Measurements from ENCODE around the gene SCAF8. TPM values are rescaled to one million over a fixed set of nuclear protein-coding genes. Genes with fewer than 3 reads are reported as not detected.

The SCAF8 gene
- total RNA-seq, 1 donor from 2014 or later = 46.1 TPM

DNA sequence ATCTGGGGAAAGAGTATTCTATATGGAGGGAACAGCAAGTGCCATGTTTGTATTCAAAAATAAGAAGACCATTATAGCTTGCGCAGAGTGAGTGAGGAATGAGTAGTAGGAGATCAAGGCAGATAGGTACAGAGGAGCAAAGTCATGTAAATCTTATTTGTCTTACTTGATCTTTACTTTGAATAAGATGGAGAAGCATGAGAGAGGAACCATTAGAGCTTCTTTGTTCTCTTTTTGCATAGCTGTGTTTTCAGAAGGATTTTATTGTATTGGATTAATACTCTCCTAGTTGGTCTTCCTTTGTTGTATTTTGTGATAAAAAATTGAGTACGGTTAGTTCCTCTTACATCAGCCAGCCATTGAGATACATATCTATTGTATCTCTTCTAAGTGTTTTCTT, 88.4 kb downstream of the SCAF8 start:
- H3K36me3 Mint-ChIP-seq (ENCODE audit: unreplicated experiment) = peaks cover 55% of the 10 kb centered on the region
- H3K4me1 Mint-ChIP-seq (ENCODE audit: unreplicated experiment) = peaks cover 16% of the 10 kb centered on the region
- H3K27me3 Mint-ChIP-seq (ENCODE audit: unreplicated experiment) = no peaks in the 10 kb centered on the region
- H3K27ac Mint-ChIP-seq (ENCODE audit: unreplicated experiment) = peak overlapping the region; percentile 8
- no peak overlapping the region for H3K4me3 Mint-ChIP-seq (ENCODE audit: unreplicated experiment)
- no peaks in the 10 kb centered on the region for H3K9me3 Mint-ChIP-seq (ENCODE audit: unreplicated experiment)
- no peak for DNase-seq (ENCODE audit: extremely low spot score, unreplicated experiment)
- TF ChIP-seq, protein P1, sequence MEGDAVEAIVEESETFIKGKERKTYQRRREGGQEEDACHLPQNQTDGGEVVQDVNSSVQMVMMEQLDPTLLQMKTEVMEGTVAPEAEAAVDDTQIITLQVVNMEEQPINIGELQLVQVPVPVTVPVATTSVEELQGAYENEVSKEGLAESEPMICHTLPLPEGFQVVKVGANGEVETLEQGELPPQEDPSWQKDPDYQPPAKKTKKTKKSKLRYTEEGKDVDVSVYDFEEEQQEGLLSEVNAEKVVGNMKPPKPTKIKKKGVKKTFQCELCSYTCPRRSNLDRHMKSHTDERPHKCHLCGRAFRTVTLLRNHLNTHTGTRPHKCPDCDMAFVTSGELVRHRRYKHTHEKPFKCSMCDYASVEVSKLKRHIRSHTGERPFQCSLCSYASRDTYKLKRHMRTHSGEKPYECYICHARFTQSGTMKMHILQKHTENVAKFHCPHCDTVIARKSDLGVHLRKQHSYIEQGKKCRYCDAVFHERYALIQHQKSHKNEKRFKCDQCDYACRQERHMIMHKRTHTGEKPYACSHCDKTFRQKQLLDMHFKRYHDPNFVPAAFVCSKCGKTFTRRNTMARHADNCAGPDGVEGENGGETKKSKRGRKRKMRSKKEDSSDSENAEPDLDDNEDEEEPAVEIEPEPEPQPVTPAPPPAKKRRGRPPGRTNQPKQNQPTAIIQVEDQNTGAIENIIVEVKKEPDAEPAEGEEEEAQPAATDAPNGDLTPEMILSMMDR (IDR thresholded peaks at IDR 0.05) = no peak

DNA sequence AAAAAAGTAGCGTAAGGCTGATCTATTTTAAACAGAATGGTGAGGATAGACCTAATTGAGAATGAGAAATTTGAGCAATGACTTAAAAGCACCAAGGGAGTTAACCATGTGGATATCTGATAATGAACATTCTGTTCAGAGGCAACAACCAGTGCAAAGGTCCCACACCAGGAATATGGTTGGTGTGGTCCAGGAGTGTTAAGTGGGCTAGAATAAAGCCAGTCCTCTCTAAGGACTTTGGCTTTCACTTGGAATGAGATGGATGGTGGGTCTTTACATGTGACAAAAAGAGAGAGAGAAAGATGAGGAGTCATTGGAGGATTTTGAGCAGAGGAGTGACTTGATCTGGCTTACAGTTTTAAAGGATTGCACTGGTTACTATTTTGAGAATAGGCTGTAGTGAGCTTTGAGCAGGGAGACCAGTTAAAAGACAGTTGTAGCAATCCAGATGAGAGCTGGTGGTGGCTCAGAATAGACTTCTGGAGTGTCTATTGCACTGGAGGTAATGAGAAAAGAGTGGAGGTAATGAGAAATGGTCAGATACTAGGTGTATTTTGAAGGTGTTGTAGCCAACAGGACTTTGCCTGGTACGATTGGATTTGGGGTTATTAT, 89.8 kb downstream of the SCAF8 start:
- Mint-ChIP-seq H3K4me1 (ENCODE audit: unreplicated experiment) (peaks cover 16% of the 10 kb centered on the region), H3K36me3 (ENCODE audit: unreplicated experiment) (peaks cover 55% of the 10 kb centered on the region), H3K27me3 (ENCODE audit: unreplicated experiment) (no peaks in the 10 kb centered on the region), H3K9me3 (ENCODE audit: unreplicated experiment) (no peaks in the 10 kb centered on the region), H3K4me3 (ENCODE audit: unreplicated experiment) (no peak overlapping the region), H3K27ac (ENCODE audit: unreplicated experiment) (peak overlapping the region; percentile 2)
- no peak for DNase-seq (ENCODE audit: extremely low spot score, unreplicated experiment)
- TF ChIP-seq, protein P1 (IDR thresholded peaks at IDR 0.05) = no peak

DNA sequence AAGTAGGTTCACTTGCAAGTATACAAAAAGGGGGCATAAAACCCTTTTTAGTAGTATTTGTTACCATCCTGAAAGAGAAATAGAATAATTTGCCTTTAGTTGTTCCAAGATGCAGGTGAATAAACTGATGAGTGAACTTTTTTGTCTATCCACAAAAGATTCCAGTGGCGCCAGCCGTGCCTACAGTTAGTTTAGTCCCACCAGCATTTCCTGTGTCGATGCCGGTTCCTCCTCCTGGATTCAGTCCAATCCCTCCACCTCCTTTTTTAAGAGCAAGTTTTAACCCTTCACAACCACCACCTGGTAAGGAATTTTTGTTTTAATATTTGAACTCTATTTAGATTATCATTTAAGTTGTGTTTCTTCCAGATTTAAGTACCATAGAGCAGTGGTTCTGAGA, 90.9 kb downstream of the SCAF8 start:
- peaks cover 52% of the 10 kb centered on the region for H3K36me3 Mint-ChIP-seq (ENCODE audit: unreplicated experiment)
- no peaks in the 10 kb centered on the region for H3K9me3 Mint-ChIP-seq (ENCODE audit: unreplicated experiment)
- no peak overlapping the region for H3K27ac Mint-ChIP-seq (ENCODE audit: unreplicated experiment)
- H3K4me1 Mint-ChIP-seq (ENCODE audit: unreplicated experiment) = peaks cover 16% of the 10 kb centered on the region
- TF ChIP-seq, protein P1 (IDR thresholded peaks at IDR 0.05) = no peak
- no peak for DNase-seq (ENCODE audit: extremely low spot score, unreplicated experiment)
- no peaks in the 10 kb centered on the region for H3K27me3 Mint-ChIP-seq (ENCODE audit: unreplicated experiment)
- H3K4me3 Mint-ChIP-seq (ENCODE audit: unreplicated experiment) = no peak overlapping the region

DNA sequence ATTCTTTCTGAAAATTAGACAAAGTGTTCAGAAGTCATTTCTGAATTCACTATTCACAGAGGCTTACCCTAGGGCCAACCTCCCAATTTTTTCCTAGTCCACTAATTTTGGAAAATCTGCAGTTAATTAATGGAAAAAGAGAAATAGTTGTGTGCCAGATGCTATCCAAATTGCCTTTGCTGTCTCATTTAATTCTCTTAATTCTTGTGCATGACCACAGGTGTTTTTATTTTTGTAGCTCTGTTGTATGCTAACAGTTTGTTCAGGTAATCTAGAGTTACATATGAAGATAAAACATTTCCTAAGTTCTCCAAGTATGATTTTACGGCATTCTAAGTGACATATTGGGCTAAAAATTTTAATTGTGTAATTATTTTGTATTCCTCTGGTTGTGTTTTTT, 96.8 kb downstream of the SCAF8 start:
- no peak for DNase-seq (ENCODE audit: extremely low spot score, unreplicated experiment)
- no peaks in the 10 kb centered on the region for H3K27me3 Mint-ChIP-seq (ENCODE audit: unreplicated experiment)
- TF ChIP-seq, protein P1 (IDR thresholded peaks at IDR 0.05) = no peak
- peaks cover 47% of the 10 kb centered on the region for H3K36me3 Mint-ChIP-seq (ENCODE audit: unreplicated experiment)
- H3K4me3 Mint-ChIP-seq (ENCODE audit: unreplicated experiment) = no peak overlapping the region
- no peaks in the 10 kb centered on the region for H3K4me1 Mint-ChIP-seq (ENCODE audit: unreplicated experiment)
- no peak overlapping the region for H3K27ac Mint-ChIP-seq (ENCODE audit: unreplicated experiment)
- no peaks in the 10 kb centered on the region for H3K9me3 Mint-ChIP-seq (ENCODE audit: unreplicated experiment)

DNA sequence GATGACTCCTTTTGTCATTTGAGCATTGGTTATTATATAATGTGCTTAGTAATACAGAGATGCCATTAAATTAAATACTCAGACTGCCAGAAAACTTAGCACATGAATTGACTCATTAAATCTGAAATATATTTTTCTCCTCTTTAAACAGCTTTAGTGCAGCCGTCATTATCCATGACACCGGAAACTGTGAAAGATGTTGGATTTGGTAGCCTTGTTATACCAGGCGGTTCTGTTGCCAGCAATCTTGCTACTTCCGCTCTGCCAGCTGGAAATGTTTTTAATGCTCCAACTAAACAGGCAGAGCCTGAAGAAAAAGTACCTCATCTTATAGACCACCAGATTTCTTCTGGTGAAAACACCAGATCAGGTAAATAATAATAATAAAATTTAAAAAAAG, 97.6 kb downstream of the SCAF8 start:
- Mint-ChIP-seq H3K4me3 (ENCODE audit: unreplicated experiment) (no peak overlapping the region), H3K4me1 (ENCODE audit: unreplicated experiment) (no peaks in the 10 kb centered on the region), H3K27ac (ENCODE audit: unreplicated experiment) (no peak overlapping the region), H3K27me3 (ENCODE audit: unreplicated experiment) (no peaks in the 10 kb centered on the region), H3K9me3 (ENCODE audit: unreplicated experiment) (no peaks in the 10 kb centered on the region), H3K36me3 (ENCODE audit: unreplicated experiment) (peaks cover 47% of the 10 kb centered on the region)
- TF ChIP-seq, protein P1 (IDR thresholded peaks at IDR 0.05) = no peak
- no peak for DNase-seq (ENCODE audit: extremely low spot score, unreplicated experiment)

Data from osteocyte (in vitro differentiated cells).